HG03378 (cell line): ENCODE results near the gene ENG.
A peak's percentile ranks its signal among the peaks of the same experiment; 100 is the strongest.
"Not testable (repeated sequence)": the region's sequence is repeated elsewhere in the genome, so short reads cannot be mapped to it uniquely, and the experiment has no call there.

Source experiments
- ATAC-seq: cut with Tn5 transposase; IDR thresholded peaks from one replicate; pipeline ENCODE4 v1.9.1; 2021; ENCODE audit warnings: mild to moderate bottlenecking, moderate library complexity; ENCODE audit not compliant: unreplicated experiment

The ENG gene

GRCh38 chr9:127796225-127796813 lies 58.1 kb downstream of the ENG start:
- no peak for ATAC-seq

GRCh38 chr9:127794001-127794791 lies 60.3 kb downstream of the ENG start:
- ATAC-seq, result no peak

GRCh38 chr9:127793093-127793708 lies 61.3 kb downstream of the ENG start:
- ATAC-seq, result no peak

GRCh38 chr9:127792417-127793031 lies 61.9 kb downstream of the ENG start:
- no peak for ATAC-seq

- ATAC-seq, result no peak
Measured at GRCh38 chr9:127791085-127791484, 63.4 kb downstream of the ENG start.

GRCh38 chr9:127790094-127790855 lies 64.2 kb downstream of the ENG start:
- no peak for ATAC-seq

- ATAC-seq, result no peak
Measured at GRCh38 chr9:127789179-127789578, 65.3 kb downstream of the ENG start.

GRCh38 chr9:127788337-127789011 lies 66.0 kb downstream of the ENG start:
- ATAC-seq, result no peak

- ATAC-seq, result no peak
Measured at GRCh38 chr9:127786773-127787104, 67.7 kb downstream of the ENG start.

- no peak for ATAC-seq
Measured at GRCh38 chr9:127785933-127786772, 68.3 kb downstream of the ENG start, which contains the start of gene CDK9. CDK9 (plus strand) TSS chr9:127786034; CDS start chr9:127786149, 115 bp downstream.

- ATAC-seq, result no peak
Measured at GRCh38 chr9:127785023-127785932, 69.2 kb downstream of the ENG start.

- no peak for ATAC-seq
Measured at GRCh38 chr9:127783111-127784008, 71.1 kb downstream of the ENG start.

- no peak for ATAC-seq
Measured at GRCh38 chr9:127781806-127782205, 72.7 kb downstream of the ENG start.

GRCh38 chr9:127780909-127781308 lies 73.5 kb downstream of the ENG start:
- ATAC-seq, result not testable (repeated sequence)

- ATAC-seq, result no peak
Measured at GRCh38 chr9:127780126-127780885, 74.2 kb downstream of the ENG start.

GRCh38 chr9:127779136-127779981 lies 75.1 kb downstream of the ENG start:
- ATAC-seq, result peak; percentile 36
